HG03135 (cell line): ENCODE results near the gene BSCL2.
A peak's percentile ranks its signal among the peaks of the same experiment; 100 is the strongest.
"Not testable (repeated sequence)": the region's sequence is repeated elsewhere in the genome, so short reads cannot be mapped to it uniquely, and the experiment has no call there.

Experiments used
- ATAC-seq: cut with Tn5 transposase; IDR thresholded peaks from one replicate; pipeline ENCODE4 v1.9.1; 2021; ENCODE audit warnings: mild to moderate bottlenecking, moderate library complexity; ENCODE audit not compliant: unreplicated experiment

Gene BSCL2

DNA sequence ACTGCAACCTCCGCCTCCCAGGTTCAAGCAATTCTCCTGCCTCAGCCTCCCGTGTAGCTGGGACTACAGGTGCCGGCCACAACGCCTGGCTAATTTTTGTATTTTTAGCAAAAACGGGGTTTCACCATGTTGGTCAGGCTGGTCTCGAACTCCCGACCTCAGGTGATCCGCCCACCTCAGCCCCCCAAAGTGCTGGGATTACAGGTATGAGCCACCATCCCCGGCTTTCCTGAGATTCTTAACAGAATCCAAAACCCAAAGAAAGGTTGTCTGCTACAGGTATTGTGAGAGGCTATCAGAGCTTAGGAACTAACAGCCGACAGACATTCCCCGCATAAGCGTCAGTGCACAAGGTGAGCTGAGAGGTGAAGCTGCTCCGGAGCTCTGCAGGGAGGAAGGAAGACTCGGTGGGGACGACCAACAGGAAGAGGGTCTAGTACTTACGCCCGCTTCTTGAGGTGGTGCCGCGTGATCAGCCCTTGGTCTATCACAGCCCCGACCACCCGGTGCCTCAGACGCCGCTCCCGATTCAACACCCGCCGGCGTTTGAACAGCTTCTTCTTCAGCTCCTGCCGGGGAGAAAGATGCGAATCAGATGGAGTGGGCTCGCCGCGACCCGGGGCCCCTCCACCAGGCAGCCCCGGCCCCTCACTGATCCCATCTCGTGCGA, 42.7 kb downstream of the BSCL2 start:
- ATAC-seq, result peak; percentile 39

DNA sequence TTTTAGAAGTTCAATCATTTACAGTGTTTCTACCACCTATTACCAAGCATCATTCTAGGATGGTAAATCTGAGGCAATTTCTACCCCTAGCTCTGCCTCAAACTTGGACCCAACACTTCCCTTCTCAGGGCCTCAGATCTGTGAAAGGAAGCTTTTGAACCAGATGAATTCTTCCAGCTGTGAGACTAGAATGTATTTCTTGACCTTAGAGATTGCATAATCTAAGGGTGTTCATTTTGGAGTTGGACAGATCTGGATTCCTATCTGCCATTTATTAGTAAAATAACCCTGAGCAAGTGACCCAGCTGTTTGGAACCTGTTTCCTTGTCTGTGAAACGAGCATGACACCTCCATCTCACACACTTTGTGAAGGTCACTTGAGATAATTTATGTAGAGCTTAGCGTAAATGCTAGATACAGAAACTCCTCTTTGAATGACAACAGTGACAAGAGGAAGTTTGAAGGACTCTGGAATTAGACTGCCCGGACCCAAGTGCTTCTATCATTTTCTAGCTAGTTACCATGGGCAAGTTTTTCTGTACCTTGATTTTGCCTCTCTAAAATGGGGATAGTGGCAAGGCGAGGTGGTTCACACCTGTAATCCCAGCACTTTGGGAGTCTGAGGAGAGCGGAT, 50.3 kb downstream of the BSCL2 start:
- no peak for ATAC-seq

DNA sequence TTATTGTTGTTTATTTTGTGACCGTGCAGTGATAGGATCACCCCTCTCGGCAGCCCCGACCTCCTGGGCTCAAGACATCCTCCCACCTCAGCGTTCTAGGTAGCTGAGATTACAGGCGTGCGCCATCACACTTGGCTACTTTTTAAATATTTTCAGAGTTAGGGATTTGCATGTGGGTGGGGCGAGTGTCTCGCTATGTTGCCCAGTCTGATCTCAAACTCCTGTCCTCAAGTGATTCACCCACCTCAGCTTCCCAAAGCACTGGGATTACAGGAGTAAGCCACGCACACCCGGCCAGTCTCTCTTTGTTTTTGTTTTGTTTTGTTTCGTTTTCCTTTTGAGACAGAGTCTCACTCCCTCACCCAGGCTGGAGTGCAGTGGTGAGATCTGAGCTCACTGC, 52.9 kb downstream of the BSCL2 start:
- ATAC-seq, result no peak

DNA sequence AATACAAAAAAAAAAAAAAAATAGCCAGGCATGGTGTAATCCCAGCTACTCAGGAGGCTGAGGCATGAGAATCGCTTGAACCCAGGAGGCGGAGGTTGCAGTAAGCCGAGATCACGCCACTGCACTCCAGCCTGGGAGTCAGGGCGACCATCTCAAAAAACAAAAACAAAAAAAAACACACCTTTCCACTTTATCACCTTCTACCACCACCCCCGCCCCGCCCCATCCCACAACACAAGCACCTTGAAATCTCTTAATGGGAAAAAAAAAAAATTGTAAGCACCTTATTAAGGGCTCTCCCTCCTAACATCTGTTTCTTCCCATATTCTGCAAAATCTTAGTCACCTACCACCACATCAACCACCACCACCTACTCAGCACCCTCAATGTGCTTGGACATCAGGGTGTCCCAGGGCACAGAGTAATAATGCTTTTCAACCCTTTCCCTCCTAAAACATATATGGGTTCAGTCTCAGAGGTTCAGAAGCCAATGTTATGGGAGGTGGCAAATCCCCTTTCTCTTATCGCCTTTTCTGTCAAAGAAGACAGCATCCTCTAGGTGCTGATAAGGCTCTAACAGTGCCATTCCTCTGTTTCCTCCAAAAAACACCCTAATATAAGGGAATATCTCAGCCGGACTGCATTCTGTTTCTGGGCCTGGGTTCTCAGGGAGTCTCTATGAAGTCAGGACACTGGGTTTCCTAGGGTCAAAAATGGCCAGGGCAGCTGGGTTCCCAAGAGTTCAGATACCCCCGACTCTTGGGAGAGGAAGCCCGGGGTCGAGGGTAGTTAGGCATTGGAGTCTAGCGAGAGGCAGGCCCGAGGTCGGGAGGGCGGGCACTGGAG, 54.8 kb downstream of the BSCL2 start:
- ATAC-seq, result peak; percentile 15

DNA sequence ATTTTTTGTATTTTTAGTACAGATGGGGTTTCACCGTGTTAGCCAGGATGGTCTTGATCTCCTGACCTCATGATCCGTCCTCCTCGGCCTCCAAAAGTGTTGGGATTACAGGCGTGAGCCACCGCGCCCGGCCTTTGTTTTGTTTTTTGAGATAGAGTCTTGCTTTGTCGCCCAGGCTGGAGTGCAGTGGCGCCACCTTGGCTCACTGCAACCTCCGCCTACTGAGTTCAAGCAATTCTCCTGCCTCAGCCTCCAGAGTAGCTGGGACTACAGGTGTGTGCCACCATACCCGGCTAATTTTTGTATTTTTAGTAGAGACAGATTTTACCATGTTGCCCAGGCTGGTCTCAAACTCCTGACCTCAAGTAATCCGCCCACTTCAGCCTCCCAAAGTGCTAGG, 56.9 kb downstream of the BSCL2 start:
- not testable (repeated sequence) for ATAC-seq

DNA sequence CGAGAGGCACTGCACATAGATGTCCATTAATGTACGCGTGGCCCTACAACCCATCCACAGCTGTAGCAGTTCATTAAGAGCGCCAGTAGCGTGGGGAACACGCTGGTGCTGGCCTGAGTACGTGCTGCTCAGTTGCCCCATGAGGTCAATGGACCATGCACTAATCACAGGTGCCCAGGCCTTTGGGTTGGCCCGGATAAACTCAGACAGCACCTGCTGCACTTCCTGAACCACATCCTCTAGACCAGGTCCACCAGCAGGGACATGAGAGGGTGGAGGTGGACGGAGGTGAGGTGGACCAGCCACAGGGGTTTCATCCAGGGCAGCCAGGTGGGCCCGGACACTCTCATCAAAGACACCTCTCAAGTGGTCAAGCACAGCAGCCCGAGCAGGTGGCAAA, 57.7 kb downstream of the BSCL2 start:
- no peak for ATAC-seq

DNA sequence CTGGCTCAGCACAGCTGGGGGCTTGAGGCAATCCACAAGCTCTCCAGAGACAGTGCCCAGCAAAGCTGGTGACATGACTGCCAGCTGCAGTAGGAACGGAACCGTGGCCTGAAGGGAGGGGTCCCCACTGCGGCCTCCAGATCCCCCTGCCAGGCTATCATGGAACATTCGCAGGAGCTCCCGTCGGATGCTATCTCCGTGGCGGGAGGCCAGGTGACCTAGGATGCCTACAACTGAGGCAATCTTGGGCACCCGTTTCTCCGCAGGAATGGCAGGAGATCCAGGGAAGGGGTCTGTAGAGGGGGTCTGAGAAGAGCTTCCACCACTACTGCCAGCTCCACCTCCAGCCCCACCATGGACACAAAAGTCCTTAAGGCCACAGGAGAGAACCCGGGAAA, 58.3 kb downstream of the BSCL2 start:
- no peak for ATAC-seq

DNA sequence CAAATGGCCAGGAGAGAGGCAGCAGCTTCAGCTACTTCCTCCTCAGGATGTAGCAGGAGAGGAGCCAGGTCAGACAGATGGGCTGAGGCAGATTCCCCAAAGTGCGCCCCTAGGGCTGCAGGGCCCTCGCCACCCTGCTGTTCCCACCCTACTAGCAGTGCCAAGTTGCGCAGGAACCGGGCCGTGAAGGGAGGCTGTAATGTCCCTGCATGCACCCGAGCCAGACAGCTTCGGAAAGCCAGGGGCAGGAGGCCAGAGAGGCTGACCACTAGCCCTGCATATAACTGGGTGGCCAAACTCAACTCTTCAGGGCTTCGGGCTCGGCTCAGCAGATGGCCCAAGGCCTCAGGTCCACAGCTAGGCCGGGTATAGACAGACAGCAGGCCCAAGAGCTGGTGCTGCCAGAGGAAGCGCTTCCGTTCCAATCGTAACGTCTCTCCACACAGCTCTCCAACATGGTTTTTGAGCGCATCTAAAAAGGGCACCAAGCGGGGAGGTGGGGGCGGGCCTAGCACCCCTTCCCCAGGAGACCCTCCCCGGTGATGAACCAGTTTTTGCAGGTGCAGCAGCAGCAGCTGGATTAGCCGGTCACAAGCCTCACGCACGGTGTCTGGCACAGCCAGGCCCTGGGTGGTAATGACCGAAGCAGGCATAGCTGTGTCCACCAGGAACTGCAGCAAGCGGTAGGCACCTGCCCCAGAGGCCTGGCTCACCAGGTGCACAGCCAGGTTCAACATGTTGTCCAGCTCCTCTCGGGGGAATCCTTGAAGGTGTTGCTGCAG, 58.8 kb downstream of the BSCL2 start:
- no peak for ATAC-seq

DNA sequence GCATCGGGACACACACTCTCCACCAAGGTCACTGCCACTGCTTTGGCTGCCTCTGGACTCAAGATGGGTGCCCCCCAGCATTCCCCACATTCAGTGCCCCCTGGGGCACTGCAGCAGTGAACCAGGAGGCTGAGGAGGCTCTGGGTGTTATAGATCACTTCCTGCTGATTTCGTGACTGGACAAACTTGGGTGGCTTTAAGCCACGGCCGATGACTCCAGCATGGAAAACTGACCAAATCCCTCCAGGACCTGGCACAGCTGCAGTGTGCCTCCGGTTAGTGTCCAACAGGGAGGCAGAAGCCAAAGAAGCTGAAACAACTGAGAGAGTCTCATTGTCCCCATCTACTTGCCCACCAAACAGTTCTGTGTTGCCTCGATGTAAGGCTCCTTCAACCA, 59.6 kb downstream of the BSCL2 start:
- ATAC-seq, result no peak

DNA sequence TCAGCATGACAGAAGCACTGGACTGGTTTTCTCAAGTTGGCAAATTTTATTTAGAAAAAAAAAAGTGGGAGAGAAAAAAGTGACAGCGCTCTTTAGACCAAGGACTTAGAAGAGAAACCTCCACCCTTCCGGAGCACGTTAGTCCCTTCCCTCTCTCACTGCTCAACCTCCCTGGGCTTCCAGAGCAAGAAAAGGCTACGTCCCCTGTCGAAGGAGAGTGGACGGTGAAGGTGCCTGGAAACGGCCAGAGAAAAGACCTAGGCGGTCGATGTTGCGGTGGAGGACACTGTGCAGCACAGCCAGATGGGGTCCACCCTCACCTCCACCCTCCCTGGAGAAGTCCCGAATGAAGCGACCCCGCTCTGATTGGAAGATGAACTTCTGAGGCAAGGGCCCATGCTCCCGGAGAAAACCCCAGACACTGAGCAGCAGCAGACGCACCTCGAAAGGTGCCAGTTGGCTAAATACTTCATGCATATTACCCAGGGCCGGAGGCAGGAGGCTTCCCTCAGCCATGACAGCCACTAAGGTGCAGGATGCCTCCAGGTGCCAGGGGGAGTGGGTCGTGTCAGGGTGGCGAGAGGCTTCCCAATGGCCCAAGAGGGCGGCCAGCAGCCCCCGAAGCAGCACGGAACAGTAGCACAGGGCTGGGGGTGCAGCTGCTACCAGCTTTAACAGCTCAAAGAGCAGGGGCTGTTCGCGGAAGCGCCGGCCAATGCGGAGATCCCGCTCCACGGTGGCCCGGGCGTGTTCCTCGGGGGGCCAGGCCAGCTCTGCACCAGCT, 60.2 kb downstream of the BSCL2 start:
- no peak for ATAC-seq

DNA sequence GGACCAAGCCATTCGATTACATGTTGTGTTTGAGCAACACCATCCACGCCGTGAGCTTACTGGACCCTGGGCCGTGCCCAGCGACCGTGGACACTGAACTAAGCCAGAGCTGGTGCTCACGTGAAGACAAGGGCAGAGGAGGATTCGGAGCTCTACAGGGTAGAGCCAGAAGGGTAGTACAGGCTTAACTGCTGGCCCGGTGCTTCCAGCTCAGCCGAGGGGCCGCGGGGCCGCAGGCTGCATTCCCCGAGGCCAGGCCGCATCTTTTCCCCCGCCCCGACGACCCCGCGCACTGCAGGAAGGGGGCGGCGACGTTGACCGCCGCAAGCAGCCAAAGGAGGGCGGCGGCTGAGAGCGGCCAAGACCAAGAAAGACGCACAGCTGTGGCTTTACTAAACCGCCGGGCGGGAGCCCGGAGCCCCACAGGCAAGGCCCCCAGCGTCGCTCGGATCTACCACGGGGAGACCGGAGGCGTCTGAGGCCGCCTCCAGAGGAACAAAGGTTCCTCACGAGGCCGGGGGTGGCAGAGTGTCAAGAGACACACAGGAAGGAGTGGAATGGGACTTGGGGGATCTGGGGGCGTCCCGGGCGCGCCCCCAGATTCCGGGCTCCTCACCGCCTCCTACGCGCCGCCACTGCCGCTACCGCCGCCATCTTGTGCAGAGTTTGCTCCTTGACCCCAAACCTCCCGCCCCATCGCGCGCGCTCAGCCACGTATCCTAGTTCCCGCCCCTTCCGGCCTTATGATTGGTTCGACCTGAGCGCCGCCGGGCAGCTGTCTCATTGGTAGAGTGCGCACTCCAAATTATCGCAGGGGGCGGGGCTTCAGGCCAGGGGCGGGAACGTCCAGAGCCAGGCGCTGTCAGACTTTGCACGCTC, 61.0 kb downstream of the BSCL2 start, which contains the start of gene GANAB:
Gene GANAB (minus strand): TSS at position 668 of the 879 bp plus-strand sequence. CDS start 14 bp downstream, at position 654.
- peak; percentile 95 for ATAC-seq

DNA sequence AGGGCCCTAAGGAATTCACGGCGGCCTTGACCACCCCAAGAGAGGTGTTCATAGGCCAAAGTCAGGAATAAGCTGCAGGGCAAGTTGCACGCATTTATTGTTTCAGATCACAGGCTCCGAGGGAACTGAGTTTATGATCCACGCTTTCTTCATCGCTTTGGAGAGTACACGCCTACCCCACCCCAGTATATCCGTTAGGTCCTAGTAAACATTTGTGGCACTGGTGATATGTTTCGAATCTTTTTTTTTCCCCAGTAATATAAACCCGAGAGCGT, 61.6 kb downstream of the BSCL2 start:
- ATAC-seq, result no peak

DNA sequence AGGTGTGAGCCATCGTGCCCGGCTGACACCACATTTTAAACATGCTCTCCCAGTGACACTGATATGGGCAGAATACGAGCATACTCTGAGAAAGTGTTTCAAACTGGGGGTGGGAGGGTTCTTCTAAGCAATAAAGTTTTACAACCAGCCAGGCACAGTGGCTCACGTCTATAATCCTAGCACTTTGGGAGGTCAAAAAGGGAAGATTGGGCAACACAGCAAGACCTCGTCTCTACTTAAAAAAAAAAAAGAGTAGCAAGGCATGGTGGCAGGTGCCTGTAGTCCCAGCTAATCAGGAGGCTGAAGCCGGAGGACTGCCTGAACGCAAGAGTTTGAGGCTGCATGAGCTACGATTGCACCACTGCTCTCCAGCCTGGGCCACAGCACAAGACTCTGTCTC, 63.0 kb downstream of the BSCL2 start:
- no peak for ATAC-seq
